Posterior vena cava (tissue), 2 donors: ENCODE measurements around the gene PTPN12. TPM values are rescaled to one million over a fixed set of nuclear protein-coding genes. Genes with fewer than 3 reads are reported as not detected.

Experiments used
- total RNA-seq, 2 donors: library from RNA; stranded (reverse); fragmentation: NEBNext Ultra II Directional; extraction: Animal tissue kit (Norgen Biotek cat#: 25700); gene quantifications; one replicate each; pipeline ENCODE4 v1.2.1, GENCODE V29; 2021
- donor health status: DM: yes; HTN: yes; CAD: no.
- donor health status: DM: yes; HTN: yes; CAD: no.

PTPN12 gene
- total RNA-seq, 2 donors from 2014 or later, result 92.6 to 103 TPM

Other genes starting within 250 kb of the PTPN12 start
- gene GSAP, start 120.9 kb upstream of the PTPN12 start, total RNA-seq, result 10 to 100 TPM in 1 of 2 donors, 1 to 10 TPM in 1; 9.7 to 11.4 TPM
- 10 to 100 TPM; 19.2 to 19.8 TPM for gene RSBN1L, start 159.2 kb downstream of the PTPN12 start, total RNA-seq